GM10847 (cell line): ENCODE data around the gene MFAP5.

Experiments used
- POLR2A ChIP-seq: IDR thresholded peaks from 2 replicates; pipeline ENCODE4 v1.6.1; 2011; ENCODE audit not compliant: insufficient read length; ENCODE audit errors: extremely low read depth

MFAP5 gene

DNA sequence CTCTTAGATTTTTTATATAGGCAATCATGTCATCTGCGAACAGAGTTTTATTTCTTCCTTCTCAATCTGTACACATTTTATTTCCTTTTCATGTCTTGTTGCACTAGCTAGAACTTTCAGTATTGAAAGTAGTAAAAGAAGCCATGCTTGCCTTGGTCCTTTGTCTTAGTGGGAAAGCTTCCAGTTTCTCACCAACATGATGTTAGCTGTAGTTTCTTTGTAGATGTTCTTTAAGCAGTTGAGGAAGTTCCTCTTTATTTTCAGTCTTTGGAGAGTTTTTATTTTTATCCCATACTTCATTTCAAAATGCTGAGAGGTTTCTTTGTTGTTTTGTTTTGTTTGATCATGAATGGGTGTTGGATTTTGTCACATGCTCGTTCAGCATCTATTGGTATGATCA lies 22.4 kb upstream of the MFAP5 start:
- no peak for TF ChIP-seq POLR2A

- no peak for TF ChIP-seq POLR2A
Measured at GRCh38 chr12:8681129-8681884, 18.7 kb upstream of the MFAP5 start.

DNA sequence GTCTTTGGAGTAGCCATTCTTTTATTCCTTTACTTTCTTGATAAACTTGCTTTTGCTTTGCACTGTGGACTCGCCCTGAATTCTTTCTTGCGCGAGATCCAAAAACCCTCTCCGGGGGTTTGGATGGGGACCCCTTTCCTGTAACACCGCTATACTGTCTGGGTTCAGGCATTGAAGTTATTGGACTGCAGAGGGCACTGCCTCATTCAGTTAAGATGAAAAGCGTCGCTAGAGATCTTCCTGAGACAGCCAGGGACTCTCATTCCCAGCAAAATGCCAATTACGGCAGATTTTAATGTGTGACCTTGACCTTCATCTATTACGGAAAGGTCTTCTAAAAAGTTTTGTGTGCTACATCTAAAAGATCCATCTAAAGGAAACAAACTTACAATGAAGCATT lies 17.9 kb upstream of the MFAP5 start:
- no peak for TF ChIP-seq POLR2A

DNA sequence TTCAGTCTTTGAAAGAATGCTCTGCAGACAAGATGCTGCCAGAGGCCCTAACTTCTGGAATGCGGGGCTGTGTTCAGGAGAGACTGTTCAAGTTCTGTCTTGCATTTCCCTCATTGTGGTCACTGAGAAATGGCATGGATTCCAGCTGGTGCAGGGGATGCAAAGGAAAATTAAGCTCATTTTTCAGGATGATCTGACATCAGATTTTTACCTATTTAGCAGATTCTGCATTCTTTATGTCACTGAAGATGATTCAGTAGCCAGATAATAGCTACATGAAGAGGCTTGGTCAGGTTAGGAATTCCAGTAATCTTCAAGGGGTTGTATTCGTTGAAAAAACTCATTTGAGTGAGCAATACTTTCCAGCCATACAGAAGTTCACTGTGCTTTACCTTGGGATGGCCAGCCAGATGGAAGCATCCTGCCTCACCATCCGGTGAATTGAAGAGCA lies 16.1 kb upstream of the MFAP5 start:
- TF ChIP-seq POLR2A = no peak

GRCh38 chr12:8677362-8677761 lies 14.7 kb upstream of the MFAP5 start:
- no peak for TF ChIP-seq POLR2A

DNA sequence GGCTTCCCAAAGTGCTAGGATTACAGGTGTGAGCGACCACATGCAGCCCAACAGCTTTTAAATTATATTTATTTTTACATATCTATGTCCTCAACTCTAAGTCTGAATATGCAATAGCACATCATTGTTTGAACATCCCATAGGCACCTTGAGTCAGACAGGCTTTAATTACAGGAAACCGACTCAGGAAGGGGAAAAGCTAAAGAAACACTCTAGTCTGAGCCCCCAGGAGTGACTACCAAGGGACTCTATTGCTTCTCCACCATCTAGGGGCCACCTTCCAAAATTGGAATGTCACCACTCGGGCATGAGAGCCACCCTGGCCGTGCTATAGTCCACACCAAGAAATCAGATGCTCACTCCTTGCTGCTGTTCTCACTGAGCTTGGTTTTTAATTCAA lies 14.0 kb upstream of the MFAP5 start:
- TF ChIP-seq POLR2A = no peak

DNA sequence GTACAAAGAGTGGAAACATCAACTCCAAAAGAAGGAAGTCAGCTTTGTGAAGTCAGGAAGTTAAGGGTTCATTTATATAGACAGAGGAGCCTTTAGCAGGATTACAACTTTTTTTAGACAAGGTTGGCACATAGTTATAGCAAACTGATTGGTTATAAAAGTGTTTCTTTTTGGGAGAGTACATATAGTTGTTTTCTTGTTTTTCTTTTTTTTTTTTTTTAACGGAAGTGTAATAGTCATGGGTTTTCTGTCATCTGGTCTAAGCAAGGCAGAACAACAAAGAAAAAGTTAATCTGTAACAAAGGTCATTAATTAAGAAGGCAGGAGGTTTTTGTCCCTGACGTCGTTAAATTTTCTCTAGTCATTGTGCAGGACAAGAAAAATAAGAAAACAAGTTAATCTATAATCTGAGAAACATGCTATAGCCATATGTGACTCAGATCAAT lies 13.0 kb upstream of the MFAP5 start:
- no peak for TF ChIP-seq POLR2A

DNA sequence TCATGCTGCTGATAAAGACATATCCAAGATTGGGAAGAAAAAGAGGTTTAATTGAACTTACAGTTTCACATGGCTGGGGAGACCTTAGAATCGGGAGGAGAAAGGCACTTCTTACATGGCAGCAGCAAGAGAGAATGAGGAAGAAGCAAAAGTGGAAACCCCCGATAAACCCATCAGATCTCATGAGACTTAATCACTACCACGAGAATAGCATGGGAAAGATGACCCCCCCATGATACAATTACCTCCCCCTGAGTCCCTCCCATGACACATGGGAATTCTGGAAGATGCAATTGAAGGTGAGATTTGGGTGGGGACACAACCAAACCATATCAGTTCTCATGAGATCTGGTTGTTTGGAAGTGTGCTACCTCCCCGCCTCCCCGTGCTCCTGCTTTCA lies 9.8 kb upstream of the MFAP5 start:
- TF ChIP-seq POLR2A = no peak

GRCh38 chr12:8668441-8668840 lies 5.8 kb upstream of the MFAP5 start:
- no peak for TF ChIP-seq POLR2A

- no peak for TF ChIP-seq POLR2A
Measured at GRCh38 chr12:8667270-8667669, 4.6 kb upstream of the MFAP5 start.

GRCh38 chr12:8665759-8666158 lies 3.1 kb upstream of the MFAP5 start:
- no peak for TF ChIP-seq POLR2A

DNA sequence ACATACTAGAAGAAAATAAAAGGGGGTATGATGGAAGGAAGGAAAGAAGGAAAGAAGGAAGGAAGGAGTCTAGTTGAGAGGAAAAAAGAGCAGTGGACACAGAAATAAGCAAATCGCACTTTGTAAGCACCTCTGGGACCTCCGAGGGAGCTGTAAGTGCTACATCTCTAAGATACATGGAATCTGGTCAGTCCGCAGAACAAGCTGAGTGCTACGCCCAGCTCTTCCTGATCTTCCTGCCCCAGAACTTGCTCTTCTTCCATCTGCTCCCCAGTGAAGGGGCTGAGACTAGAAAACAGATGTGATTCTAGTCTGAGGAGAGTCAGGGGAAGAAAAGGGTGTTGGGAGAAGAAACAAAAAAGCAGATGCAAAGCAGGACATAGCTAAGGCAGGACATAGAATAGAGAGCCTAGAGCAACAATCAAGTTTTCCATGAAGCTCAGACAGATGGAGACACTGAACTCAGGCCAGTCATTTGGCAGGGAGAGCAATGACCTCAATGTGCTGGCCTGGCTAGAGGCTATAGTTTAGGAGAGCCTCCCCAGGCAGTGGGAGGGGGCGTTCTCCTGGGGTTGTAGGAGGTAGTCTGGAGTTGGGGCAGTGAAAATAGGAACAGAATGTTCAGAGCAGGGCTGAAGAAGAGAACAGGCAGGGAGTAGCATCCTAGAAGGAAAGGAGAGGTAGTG lies 1.7 kb upstream of the MFAP5 start:
- no peak for TF ChIP-seq POLR2A

DNA sequence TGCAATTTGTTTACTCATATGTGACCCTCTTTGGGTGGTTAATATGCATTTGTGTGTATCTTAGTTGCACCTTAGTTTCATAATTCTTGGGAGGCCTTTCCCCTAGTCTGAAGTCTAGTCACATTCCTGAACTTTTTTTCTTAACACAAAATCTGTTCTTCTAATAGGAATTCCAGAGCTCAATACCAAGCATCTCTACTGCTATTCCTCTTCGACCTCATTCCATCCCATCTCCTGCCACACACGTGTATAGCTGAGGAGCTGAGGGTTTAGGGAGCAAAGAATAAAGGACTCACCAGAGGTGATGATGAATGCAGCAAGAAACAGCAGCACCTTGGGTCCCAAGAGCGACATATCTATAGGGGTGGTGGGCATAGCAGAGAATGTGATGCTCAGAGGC lies 875 bp downstream of the MFAP5 start:
- no peak for TF ChIP-seq POLR2A

DNA sequence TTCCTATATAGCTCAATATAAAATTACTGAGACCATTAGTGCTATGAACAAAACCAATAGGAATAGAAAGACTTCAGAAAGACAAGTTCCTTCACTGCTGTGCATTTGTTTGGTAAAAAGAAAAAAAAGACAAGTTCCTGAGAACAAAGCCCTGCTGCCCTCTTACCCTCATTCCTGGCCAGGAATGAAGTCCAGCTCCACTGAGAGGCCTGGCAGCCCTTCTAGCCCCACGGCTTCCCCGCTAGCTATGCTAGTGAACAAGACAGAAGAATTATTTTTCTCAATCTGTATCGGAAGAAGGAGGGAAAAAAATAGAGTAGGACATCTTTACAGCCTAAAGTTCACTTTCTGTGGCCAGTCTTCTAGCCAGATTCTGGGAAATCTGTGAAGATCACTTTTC lies 1.6 kb downstream of the MFAP5 start:
- TF ChIP-seq POLR2A = no peak

- no peak for TF ChIP-seq POLR2A
Measured at GRCh38 chr12:8658346-8658745, 4.3 kb downstream of the MFAP5 start.

GRCh38 chr12:8655421-8655820 lies 7.2 kb downstream of the MFAP5 start:
- TF ChIP-seq POLR2A = no peak
